ENCODE data around the gene PRKAB2.

The PRKAB2 gene

GRCh38 chr1:147172168-147173016, at the start of gene PRKAB2:
Gene PRKAB2, minus strand, starts transcription at chr1:147172470. Its CDS starts 326 bp downstream, at chr1:147172144.
- peak; percentile 95 for DNase-seq
- Mint-ChIP-seq H3K4me1 (peaks cover 55% of the 10 kb centered on the region), H3K27ac (peak within 1 kb of the TSS; percentile 99), H3K36me3 (ENCODE audit: low read depth) (peaks cover 30% of the 10 kb centered on the region), H3K4me3 (peak within 1 kb of the TSS; percentile 98), H3K27me3 (ENCODE audit: low read depth, poor library complexity) (no peaks in the 10 kb centered on the region), H3K9me3 (peaks cover 18% of the 10 kb centered on the region)
- peak; percentile 85 for TF ChIP-seq CTCF (IDR thresholded peaks at IDR 0.05)

- Mint-ChIP-seq H3K9me3 (no peaks in the 10 kb centered on the region), H3K4me3 (no peak overlapping the region), H3K36me3 (ENCODE audit: low read depth) (no peaks in the 10 kb centered on the region), H3K4me1 (peaks cover 21% of the 10 kb centered on the region), H3K27me3 (ENCODE audit: low read depth, poor library complexity) (peaks cover 11% of the 10 kb centered on the region), H3K27ac (no peak overlapping the region)
- no peak for DNase-seq
- no peak for TF ChIP-seq CTCF (IDR thresholded peaks at IDR 0.05)
Observed at GRCh38 chr1:147218606-147219005, 46.3 kb upstream of the PRKAB2 start.

- TF ChIP-seq CTCF (IDR thresholded peaks at IDR 0.05), result no peak
- H3K36me3 Mint-ChIP-seq (ENCODE audit: low read depth), result no peaks in the 10 kb centered on the region
- H3K4me1 Mint-ChIP-seq, result peaks cover 12% of the 10 kb centered on the region
Observed at GRCh38 chr1:147217141-147217540, 44.9 kb upstream of the PRKAB2 start.

GRCh38 chr1:147216124-147216523, 43.9 kb upstream of the PRKAB2 start:
- no peak overlapping the region for H3K4me3 Mint-ChIP-seq
- H3K4me1 Mint-ChIP-seq, result peaks cover 10% of the 10 kb centered on the region
- H3K27me3 Mint-ChIP-seq (ENCODE audit: low read depth, poor library complexity), result peaks cover 11% of the 10 kb centered on the region
- H3K27ac Mint-ChIP-seq, result no peak overlapping the region
- DNase-seq, result no peak
- no peak for TF ChIP-seq CTCF (IDR thresholded peaks at IDR 0.05)
- no peaks in the 10 kb centered on the region for H3K9me3 Mint-ChIP-seq
- no peaks in the 10 kb centered on the region for H3K36me3 Mint-ChIP-seq (ENCODE audit: low read depth)

More at GRCh38 chr1:147217141-147217540, 44.9 kb upstream of the PRKAB2 start:
- DNase-seq, result no peak
- Mint-ChIP-seq H3K9me3 (no peaks in the 10 kb centered on the region), H3K27me3 (ENCODE audit: low read depth, poor library complexity) (peaks cover 11% of the 10 kb centered on the region), H3K27ac (no peak overlapping the region), H3K4me3 (no peak overlapping the region)

GRCh38 chr1:147215540-147215916, 43.3 kb upstream of the PRKAB2 start:
- TF ChIP-seq CTCF (IDR thresholded peaks at IDR 0.05), result no peak
- no peak for DNase-seq
- Mint-ChIP-seq H3K27ac (no peak overlapping the region), H3K4me3 (no peak overlapping the region), H3K9me3 (no peaks in the 10 kb centered on the region), H3K27me3 (ENCODE audit: low read depth, poor library complexity) (peaks cover 11% of the 10 kb centered on the region), H3K4me1 (peaks cover 10% of the 10 kb centered on the region), H3K36me3 (ENCODE audit: low read depth) (no peaks in the 10 kb centered on the region)

Measured in nephron progenitor cell (in vitro differentiated cells).